PC-9 (cell line): Measurements from ENCODE around the gene SHISA4. TPM values are rescaled to one million over a fixed set of nuclear protein-coding genes. Genes with fewer than 3 reads are reported as not detected.

ENCODE experiments used
- BruUV-seq: library from RNA; stranded (reverse); fragments of 400-500 nt; replicated peaks from 2 replicates; lab custom pipeline; 2021; lab: Mats Ljungman, UMichigan
- CTCF ChIA-PET: fragments of 300-600 bp; sonication (Branson Sonifier 250); formaldehyde crosslinking; loops from one replicate; lab custom pipeline; 2022; ENCODE audit warnings: antibody characterized with exemption; lab: Charles Lee
- POLR2A ChIA-PET: fragments of 300-600 bp; sonication (Branson Sonifier 250); formaldehyde crosslinking; loops from one replicate; lab custom pipeline; 2022; ENCODE audit warnings: antibody characterized with exemption; ENCODE audit not compliant: unreplicated experiment; lab: Charles Lee
- DNase-seq, 2 experiments: peaks; one replicate each; pipeline versions ENCODE4 v3.0.0 to v3.0.0-alpha.2; 2015 to 2022; ENCODE audit warnings: mixed read lengths in 1 of 2
- H2AFZ ChIP-seq: fragments of 200-600 bp; sonication (generic); 2 replicates; pipeline ENCODE4 v1.8.1; 2017; ENCODE audit warnings: antibody characterized with exemption
- H3F3A ChIP-seq: fragments of 200-600 bp; sonication (generic); 2 replicates; pipeline ENCODE4 v1.8.1; 2017; ENCODE audit warnings: antibody characterized with exemption, mild to moderate bottlenecking, low read depth; ENCODE audit not compliant: insufficient read depth
- H3K27ac ChIP-seq: fragments of 200-600 bp; sonication (generic); 2 replicates; pipeline ENCODE4 v1.6.1; 2016; ENCODE audit warnings: mixed run types
- H3K27me3 ChIP-seq: fragments of 200-600 bp; sonication (generic); 2 replicates; pipeline ENCODE4 v1.6.1; 2016; ENCODE audit warnings: low read depth, mixed run types; ENCODE audit not compliant: insufficient read depth
- H3K36me3 ChIP-seq: fragments of 200-600 bp; sonication (generic); 2 replicates; pipeline ENCODE4 v1.6.1; 2016; ENCODE audit warnings: low read depth, mixed run types
- H3K4me1 ChIP-seq: fragments of 200-600 bp; sonication (generic); replicated peaks from 2 replicates; pipeline ENCODE4 v1.6.1; 2016; ENCODE audit warnings: mixed run types; ENCODE audit not compliant: insufficient read depth
- H3K4me2 ChIP-seq: fragments of 200-600 bp; sonication (generic); 2 replicates; pipeline ENCODE4 v1.6.1; 2017; ENCODE audit warnings: mixed run types
- H3K4me3 ChIP-seq: fragments of 200-600 bp; sonication (generic); 2 replicates; pipeline ENCODE4 v1.6.1; 2016; ENCODE audit warnings: mixed run types
- H3K79me2 ChIP-seq: fragments of 200-600 bp; sonication (generic); 2 replicates; pipeline ENCODE4 v1.6.1; 2017; ENCODE audit warnings: low read depth, mixed run types
- H3K9me2 ChIP-seq: fragments of 200-600 bp; sonication (generic); 2 replicates; pipeline ENCODE4 v1.8.1; 2017; ENCODE audit warnings: mild to moderate bottlenecking; ENCODE audit not compliant: insufficient read depth
- H3K9me3 ChIP-seq: fragments of 200-600 bp; sonication (generic); 2 replicates; pipeline ENCODE4 v1.8.1; 2016; ENCODE audit warnings: low read depth; ENCODE audit not compliant: insufficient read depth
- H4K20me1 ChIP-seq: fragments of 200-600 bp; sonication (generic); 2 replicates; pipeline ENCODE4 v1.8.1; 2017; ENCODE audit not compliant: insufficient read depth
- EZH2 ChIP-seq: fragments of 200-600 bp; sonication (generic); IDR thresholded peaks from 2 replicates; pipeline ENCODE4 v1.8.0; 2017; ENCODE audit warnings: antibody characterized with exemption, low read depth
- intact Hi-C: fragments of 100-400 bp; cut with micrococcal nuclease; formaldehyde crosslinking; loops from one replicate; pipeline ENCODE4 v1.10.0; 2022; ENCODE audit not compliant: unreplicated experiment
- total RNA-seq: library from RNA; stranded (reverse); gene quantifications from 2 replicates; pipeline ENCODE4 v1.2.3, GENCODE V29; 2021
- TF ChIP-seq, protein P1 (sequence below): fragments of 200-600 bp; sonication (generic); conservative IDR thresholded peaks from 2 replicates; pipeline ENCODE4 v1.6.1; 2017; ENCODE audit warnings: mixed run types, antibody characterized with exemption, mild to moderate bottlenecking, moderate library complexity

Gene SHISA4
- total RNA-seq, 1 experiment from 2014 or later, result 22.4 TPM

DNA sequence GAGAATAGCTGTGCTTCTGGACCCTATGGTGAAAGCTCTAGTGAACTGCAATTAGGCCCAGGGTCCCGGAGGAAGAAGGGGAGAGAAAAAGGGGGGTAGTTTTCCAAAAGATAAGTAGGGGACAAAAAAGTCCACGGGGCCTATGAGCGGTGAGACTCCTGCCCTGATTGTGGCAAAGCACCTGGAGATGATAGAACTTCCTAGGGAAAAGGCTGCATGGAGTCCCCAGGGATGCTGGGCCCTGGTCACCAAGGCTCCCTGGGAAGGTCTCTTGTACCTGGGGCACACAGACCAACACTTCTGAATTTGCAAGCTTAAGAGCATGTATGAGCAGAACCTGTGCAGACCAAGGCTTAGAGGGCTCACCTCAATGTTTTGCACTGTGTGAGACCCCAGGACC, 5.4 kb upstream of the SHISA4 start:
- no peaks in the 10 kb centered on the region for H3K36me3 ChIP-seq
- no peaks in the 10 kb centered on the region for H3K9me3 ChIP-seq
- POLR2A ChIA-PET, result interaction anchor here (0.6 to 0.9 kb wide), 3 partner anchors 34 to 281 kb away, joined by 7 to 16 read pairs (median 15); no protein-coding TSS in a partner anchor
- no peaks in the 10 kb centered on the region for H3K9me2 ChIP-seq
- no peak for DNase-seq
- H4K20me1 ChIP-seq, result no peaks in the 10 kb centered on the region
- H3K4me2 ChIP-seq, result peak overlapping the region; percentile 61
- BruUV-seq, result TSS peak; percentile 5
- CTCF ChIA-PET, result interaction anchor here (0.5 to 2.2 kb wide), 3 partner anchors 12 to 348 kb away, joined by 3 to 10 read pairs (median 7); no protein-coding TSS in a partner anchor
- no peak overlapping the region for H3K4me3 ChIP-seq
- intact Hi-C loops, result no loop called here
- no peaks in the 10 kb centered on the region for H3K79me2 ChIP-seq
- peaks cover 63% of the 10 kb centered on the region for H3K4me1 ChIP-seq
- H3K27ac ChIP-seq, result peak overlapping the region; percentile 96
- H2AFZ ChIP-seq, result no peak overlapping the region
- TF ChIP-seq, protein P1, sequence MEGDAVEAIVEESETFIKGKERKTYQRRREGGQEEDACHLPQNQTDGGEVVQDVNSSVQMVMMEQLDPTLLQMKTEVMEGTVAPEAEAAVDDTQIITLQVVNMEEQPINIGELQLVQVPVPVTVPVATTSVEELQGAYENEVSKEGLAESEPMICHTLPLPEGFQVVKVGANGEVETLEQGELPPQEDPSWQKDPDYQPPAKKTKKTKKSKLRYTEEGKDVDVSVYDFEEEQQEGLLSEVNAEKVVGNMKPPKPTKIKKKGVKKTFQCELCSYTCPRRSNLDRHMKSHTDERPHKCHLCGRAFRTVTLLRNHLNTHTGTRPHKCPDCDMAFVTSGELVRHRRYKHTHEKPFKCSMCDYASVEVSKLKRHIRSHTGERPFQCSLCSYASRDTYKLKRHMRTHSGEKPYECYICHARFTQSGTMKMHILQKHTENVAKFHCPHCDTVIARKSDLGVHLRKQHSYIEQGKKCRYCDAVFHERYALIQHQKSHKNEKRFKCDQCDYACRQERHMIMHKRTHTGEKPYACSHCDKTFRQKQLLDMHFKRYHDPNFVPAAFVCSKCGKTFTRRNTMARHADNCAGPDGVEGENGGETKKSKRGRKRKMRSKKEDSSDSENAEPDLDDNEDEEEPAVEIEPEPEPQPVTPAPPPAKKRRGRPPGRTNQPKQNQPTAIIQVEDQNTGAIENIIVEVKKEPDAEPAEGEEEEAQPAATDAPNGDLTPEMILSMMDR, result no peak
- TF ChIP-seq EZH2, result no peak
- H3F3A ChIP-seq, result peaks cover 50% of the 10 kb centered on the region
- H3K27me3 ChIP-seq, result no peaks in the 10 kb centered on the region

DNA sequence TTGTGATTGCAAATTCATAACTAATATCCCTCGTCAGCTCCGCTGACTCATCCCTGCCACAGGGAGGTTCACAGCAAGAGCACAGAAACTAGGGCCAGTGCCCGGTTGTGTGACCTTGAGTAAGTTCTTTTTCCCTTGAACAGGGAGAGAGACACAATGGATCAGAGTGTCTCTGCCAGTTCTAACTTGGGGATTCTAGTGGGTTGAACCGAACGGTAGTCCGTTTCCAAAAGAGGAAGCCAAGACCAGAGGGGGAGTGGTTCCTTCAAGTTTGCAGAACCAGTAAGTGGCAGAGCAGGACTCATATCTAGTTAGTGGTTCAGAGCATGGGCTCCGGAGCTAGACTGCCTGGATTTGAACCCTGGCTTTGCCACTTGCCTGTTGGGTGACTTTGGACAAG, 4.9 kb upstream of the SHISA4 start:
- no peaks in the 10 kb centered on the region for H4K20me1 ChIP-seq
- H3K79me2 ChIP-seq, result no peaks in the 10 kb centered on the region
- H3K36me3 ChIP-seq, result no peaks in the 10 kb centered on the region
- POLR2A ChIA-PET, result no interaction called here
- TF ChIP-seq, protein P1, result no peak
- TF ChIP-seq EZH2, result no peak
- no TSS peak for BruUV-seq
- H3K9me2 ChIP-seq, result no peaks in the 10 kb centered on the region
- peak; percentile 44 to 67 for DNase-seq
- CTCF ChIA-PET, result interaction anchor here (2.2 kb wide), 1 partner anchor 12 kb away, joined by 7 read pairs; no protein-coding TSS in a partner anchor
- no peaks in the 10 kb centered on the region for H3K27me3 ChIP-seq
- H3K27ac ChIP-seq, result peak overlapping the region; percentile 96
- H3F3A ChIP-seq, result peaks cover 48% of the 10 kb centered on the region
- H3K4me3 ChIP-seq, result no peak overlapping the region
- peak overlapping the region; percentile 61 for H3K4me2 ChIP-seq
- no peaks in the 10 kb centered on the region for H3K9me3 ChIP-seq
- peaks cover 65% of the 10 kb centered on the region for H3K4me1 ChIP-seq
- no peak overlapping the region for H2AFZ ChIP-seq
- intact Hi-C loops, result no loop called here

DNA sequence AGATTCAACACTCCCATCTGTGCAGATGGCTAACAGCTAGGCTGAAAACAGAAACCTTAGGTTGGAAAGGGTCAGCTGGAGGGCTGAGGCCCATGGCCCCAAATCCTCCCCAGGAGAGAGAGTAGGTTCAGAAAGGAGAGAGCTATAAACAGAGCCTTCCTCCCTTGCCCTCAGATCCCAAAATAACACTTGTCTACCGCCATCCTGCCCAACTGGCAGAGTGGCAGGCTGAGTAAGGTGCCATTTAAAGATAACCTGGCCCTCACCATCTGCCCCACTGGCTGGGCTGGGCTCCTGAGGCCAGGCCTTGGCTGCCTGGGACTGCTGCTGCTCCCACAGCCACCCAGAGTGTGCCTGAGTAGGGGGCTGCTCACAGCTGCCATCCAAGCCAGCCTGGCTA, 4.3 kb upstream of the SHISA4 start:
- intact Hi-C loops, result no loop called here
- no peak for DNase-seq
- peaks cover 46% of the 10 kb centered on the region for H3F3A ChIP-seq
- H3K4me3 ChIP-seq, result no peak overlapping the region
- POLR2A ChIA-PET, result interaction anchor here (0.7 kb wide), 1 partner anchor 29 kb away, joined by 4 read pairs; no protein-coding TSS in a partner anchor
- CTCF ChIA-PET, result no interaction called here
- H3K9me3 ChIP-seq, result no peaks in the 10 kb centered on the region
- TF ChIP-seq, protein P1, result no peak
- no peak for TF ChIP-seq EZH2
- H3K9me2 ChIP-seq, result no peaks in the 10 kb centered on the region
- no peaks in the 10 kb centered on the region for H3K27me3 ChIP-seq
- H3K4me1 ChIP-seq, result peaks cover 65% of the 10 kb centered on the region
- no peaks in the 10 kb centered on the region for H3K36me3 ChIP-seq
- no peaks in the 10 kb centered on the region for H4K20me1 ChIP-seq
- no peaks in the 10 kb centered on the region for H3K79me2 ChIP-seq
- BruUV-seq, result no TSS peak
- H3K4me2 ChIP-seq, result peak overlapping the region; percentile 61
- H3K27ac ChIP-seq, result peak overlapping the region; percentile 96
- H2AFZ ChIP-seq, result no peak overlapping the region
